Stimulated activated CD8-positive, alpha-beta memory T cell treated with anti-CD3 and anti-CD28 coated beads, Interleukin-7, amount 100 ng/mL, for 48 hours (primary cell): ENCODE measurements around the gene NR1H3.
"Not testable (repeated sequence)": the region's sequence is repeated elsewhere in the genome, so short reads cannot be mapped to it uniquely, and the experiment has no call there.

Experiments
- DNase-seq, 2 donors: peaks; one replicate each; pipeline ENCODE4 v3.0.0-alpha.2; 2020; ENCODE audit warnings: low read depth in 1 of 2; ENCODE audit errors: extremely low read depth in 1 of 2

Gene NR1H3

GRCh38 chr11:47257517-47258316 is at the start of gene NR1H3:
TSS of gene NR1H3 (plus strand) at chr11:47257996. CDS start at chr11:47259217, 1,221 bp downstream.
- no peak for DNase-seq

GRCh38 chr11:47208008-47208552 is 49.7 kb upstream of the NR1H3 start:
- DNase-seq = not testable (repeated sequence)

- no peak for DNase-seq
Observed at GRCh38 chr11:47208628-47209027, 49.2 kb upstream of the NR1H3 start.

GRCh38 chr11:47212938-47213337 is 44.9 kb upstream of the NR1H3 start:
- no peak for DNase-seq

- DNase-seq = peak; percentile 61 to 86
Observed at GRCh38 chr11:47213950-47214565, 43.7 kb upstream of the NR1H3 start.

GRCh38 chr11:47215366-47215910 is 42.4 kb upstream of the NR1H3 start:
- DNase-seq = no peak

- peak; percentile 46 to 74 for DNase-seq
Observed at GRCh38 chr11:47216121-47216798, 41.5 kb upstream of the NR1H3 start.

- DNase-seq = no peak
Observed at GRCh38 chr11:47220401-47220821, 37.4 kb upstream of the NR1H3 start.

- DNase-seq = no peak
Observed at GRCh38 chr11:47222696-47223095, 35.1 kb upstream of the NR1H3 start.

GRCh38 chr11:47225552-47226400 is 32.0 kb upstream of the NR1H3 start:
- DNase-seq = no peak

- DNase-seq = no peak
Observed at GRCh38 chr11:47229161-47229560, 28.6 kb upstream of the NR1H3 start.

GRCh38 chr11:47233051-47233450 is 24.7 kb upstream of the NR1H3 start:
- no peak for DNase-seq

GRCh38 chr11:47233989-47234668 is 23.7 kb upstream of the NR1H3 start:
- DNase-seq = no peak

GRCh38 chr11:47234669-47235100 is 23.1 kb upstream of the NR1H3 start:
- DNase-seq = no peak

- no peak for DNase-seq
Observed at GRCh38 chr11:47235163-47235562, 22.6 kb upstream of the NR1H3 start.

GRCh38 chr11:47236482-47236881 is 21.3 kb upstream of the NR1H3 start:
- no peak for DNase-seq

GRCh38 chr11:47239852-47240251 is 17.9 kb upstream of the NR1H3 start:
- DNase-seq = no peak

- DNase-seq = no peak
Observed at GRCh38 chr11:47241841-47242301, 15.9 kb upstream of the NR1H3 start.

- no peak for DNase-seq
Observed at GRCh38 chr11:47242596-47243192, 15.1 kb upstream of the NR1H3 start.
